Ishikawa (cell line): ENCODE measurements around the gene LTBR.

Experiments
- CEBPB ChIP-seq: IDR thresholded peaks from 2 replicates; pipeline ENCODE4 v1.6.1; 2012
- CREB1 ChIP-seq: IDR thresholded peaks from 2 replicates; pipeline ENCODE4 v1.6.1; 2012; ENCODE audit warnings: low read depth
- EGR1 ChIP-seq: IDR thresholded peaks from 2 replicates; pipeline ENCODE4 v1.6.1; 2012
- EP300 ChIP-seq: IDR thresholded peaks from 2 replicates; pipeline ENCODE4 v1.6.1; 2012; ENCODE audit warnings: borderline replicate concordance
- MAX ChIP-seq: IDR thresholded peaks from 2 replicates; pipeline ENCODE4 v1.6.1; 2012
- NFIC ChIP-seq: IDR thresholded peaks from 2 replicates; pipeline ENCODE4 v1.6.1; 2012
- TAF1 ChIP-seq: IDR thresholded peaks from 2 replicates; pipeline ENCODE4 v1.6.1; 2012; ENCODE audit warnings: low read depth, mild to moderate bottlenecking
- TCF12 ChIP-seq: IDR thresholded peaks from 2 replicates; pipeline ENCODE4 v1.6.1; 2012; ENCODE audit warnings: low read depth
- TEAD4 ChIP-seq: IDR thresholded peaks from 2 replicates; pipeline ENCODE4 v1.6.1; 2012
- USF1 ChIP-seq: IDR thresholded peaks from 2 replicates; pipeline ENCODE4 v1.6.1; 2012
- YY1 ChIP-seq: IDR thresholded peaks from 2 replicates; pipeline ENCODE4 v1.6.1; 2012; ENCODE audit warnings: low read depth
- TF ChIP-seq, protein P1 (sequence below): IDR thresholded peaks from 2 replicates; pipeline ENCODE4 v1.6.1; 2012; ENCODE audit warnings: low read depth, mild to moderate bottlenecking

DNA sequence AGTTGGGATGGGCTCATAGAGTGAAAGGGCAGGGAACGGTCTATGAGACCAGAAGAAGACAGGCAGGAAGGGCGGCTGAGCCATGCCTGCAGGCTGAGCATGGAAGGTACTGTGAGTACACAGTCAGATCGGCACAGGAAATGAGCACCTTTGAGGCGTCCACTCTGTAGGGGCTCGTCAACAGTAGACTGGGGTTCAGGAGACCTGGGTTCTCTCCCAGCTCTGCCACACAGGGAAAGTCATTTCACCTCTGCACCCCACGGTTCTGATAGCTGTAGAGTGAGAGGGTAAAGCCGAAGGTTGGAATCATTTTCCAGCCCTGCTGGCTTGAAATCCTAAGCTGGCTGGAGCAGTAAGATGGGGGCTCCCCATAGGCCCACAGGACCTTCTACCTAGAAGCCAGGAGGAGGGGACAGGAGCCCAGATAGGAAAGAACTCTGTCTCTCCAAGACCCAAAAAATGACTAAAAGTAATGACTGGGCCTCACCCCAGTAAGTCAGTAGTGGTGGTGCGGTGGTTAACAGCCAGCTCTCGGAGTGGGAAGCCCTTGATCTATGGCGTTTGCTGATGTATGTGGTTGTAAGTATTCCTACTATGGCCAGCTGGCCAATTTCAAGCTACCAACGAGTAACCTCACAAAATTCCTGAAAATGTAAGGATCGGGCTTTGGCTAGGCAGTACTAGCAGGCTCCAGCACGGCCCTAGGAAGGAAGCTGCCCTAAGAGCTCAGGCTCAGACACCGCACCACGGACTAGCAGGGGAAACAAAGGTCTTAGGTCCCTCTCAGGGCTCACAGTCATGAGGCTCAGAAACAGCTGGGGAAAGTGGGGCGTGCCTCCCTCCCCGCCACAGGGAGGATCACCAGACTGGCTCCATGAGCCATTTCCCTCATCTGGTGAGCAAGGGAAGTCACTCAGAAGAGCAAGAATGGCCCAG lies 50.5 kb downstream of the LTBR start:
- no peak for TF ChIP-seq EP300
- no peak for TF ChIP-seq TCF12
- no peak for TF ChIP-seq TAF1
- no peak for TF ChIP-seq EGR1
- no peak for TF ChIP-seq NFIC
- no peak for TF ChIP-seq TEAD4
- no peak for TF ChIP-seq USF1
- no peak for TF ChIP-seq CEBPB
- TF ChIP-seq YY1: no peak
- TF ChIP-seq, protein P1, sequence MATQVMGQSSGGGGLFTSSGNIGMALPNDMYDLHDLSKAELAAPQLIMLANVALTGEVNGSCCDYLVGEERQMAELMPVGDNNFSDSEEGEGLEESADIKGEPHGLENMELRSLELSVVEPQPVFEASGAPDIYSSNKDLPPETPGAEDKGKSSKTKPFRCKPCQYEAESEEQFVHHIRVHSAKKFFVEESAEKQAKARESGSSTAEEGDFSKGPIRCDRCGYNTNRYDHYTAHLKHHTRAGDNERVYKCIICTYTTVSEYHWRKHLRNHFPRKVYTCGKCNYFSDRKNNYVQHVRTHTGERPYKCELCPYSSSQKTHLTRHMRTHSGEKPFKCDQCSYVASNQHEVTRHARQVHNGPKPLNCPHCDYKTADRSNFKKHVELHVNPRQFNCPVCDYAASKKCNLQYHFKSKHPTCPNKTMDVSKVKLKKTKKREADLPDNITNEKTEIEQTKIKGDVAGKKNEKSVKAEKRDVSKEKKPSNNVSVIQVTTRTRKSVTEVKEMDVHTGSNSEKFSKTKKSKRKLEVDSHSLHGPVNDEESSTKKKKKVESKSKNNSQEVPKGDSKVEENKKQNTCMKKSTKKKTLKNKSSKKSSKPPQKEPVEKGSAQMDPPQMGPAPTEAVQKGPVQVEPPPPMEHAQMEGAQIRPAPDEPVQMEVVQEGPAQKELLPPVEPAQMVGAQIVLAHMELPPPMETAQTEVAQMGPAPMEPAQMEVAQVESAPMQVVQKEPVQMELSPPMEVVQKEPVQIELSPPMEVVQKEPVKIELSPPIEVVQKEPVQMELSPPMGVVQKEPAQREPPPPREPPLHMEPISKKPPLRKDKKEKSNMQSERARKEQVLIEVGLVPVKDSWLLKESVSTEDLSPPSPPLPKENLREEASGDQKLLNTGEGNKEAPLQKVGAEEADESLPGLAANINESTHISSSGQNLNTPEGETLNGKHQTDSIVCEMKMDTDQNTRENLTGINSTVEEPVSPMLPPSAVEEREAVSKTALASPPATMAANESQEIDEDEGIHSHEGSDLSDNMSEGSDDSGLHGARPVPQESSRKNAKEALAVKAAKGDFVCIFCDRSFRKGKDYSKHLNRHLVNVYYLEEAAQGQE: no peak
- no peak for TF ChIP-seq MAX
- TF ChIP-seq CREB1: no peak
